ENCODE measurements around the gene MBNL1. TPM values are rescaled to one million over a fixed set of nuclear protein-coding genes. Genes with fewer than 3 reads are reported as not detected.

Gene MBNL1
- total and polyA plus RNA-seq, 2 of the 13 experiments (the other 11 are each of a cell fraction or from before 2014, with no cell fraction given) = 27.1 to 55.4 TPM

DNA sequence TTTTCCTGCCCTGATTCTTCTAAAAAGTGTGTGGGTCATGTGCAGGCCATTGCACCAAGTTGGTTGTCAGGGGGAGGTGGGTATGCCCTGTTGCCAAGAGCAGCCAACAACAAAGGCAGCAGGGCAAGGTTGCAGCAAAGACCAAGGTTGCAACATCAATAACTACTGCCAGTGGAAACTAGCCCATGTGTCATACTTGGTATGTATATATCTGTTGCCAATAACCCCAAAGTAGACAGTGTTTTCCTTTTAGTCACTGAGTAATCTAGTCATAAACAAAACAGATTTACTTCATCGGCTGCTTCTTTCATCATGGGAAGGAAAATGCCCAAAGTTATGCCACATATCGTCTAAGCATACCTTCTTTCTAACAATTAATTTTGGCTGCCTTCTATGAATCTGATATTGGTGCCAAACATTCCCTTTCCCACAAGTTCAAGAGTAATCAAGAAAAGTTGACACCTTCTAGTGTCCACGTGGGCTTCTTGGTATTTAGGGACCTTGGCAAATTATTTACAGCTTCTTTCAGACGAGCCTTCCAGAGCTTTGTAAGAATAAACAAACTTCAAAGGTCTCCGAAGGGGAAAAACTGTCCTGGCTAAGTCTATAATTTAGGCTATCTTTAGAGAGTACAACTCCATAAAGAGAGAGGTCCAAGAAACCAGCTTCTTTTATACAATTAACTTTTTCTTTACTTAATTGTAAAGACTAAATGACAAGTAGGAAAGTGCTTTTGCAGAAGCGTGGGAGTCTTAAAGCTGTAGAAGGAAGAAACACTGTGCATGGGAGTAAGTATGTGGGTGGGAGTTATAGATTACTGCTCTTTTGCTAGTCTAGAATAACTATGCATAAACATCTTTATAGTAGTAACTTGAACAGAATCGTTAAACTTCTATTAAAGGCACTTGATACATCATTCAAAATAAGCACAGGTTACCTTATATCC lies 10.0 kb upstream of the MBNL1 start (continued):
- TF ChIP-seq, protein P1, sequence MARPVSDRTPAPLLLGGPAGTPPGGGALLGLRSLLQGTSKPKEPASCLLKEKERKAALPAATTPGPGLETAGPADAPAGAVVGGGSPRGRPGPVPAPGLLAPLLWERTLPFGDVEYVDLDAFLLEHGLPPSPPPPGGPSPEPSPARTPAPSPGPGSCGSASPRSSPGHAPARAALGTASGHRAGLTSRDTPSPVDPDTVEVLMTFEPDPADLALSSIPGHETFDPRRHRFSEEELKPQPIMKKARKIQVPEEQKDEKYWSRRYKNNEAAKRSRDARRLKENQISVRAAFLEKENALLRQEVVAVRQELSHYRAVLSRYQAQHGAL (CRISPR knock-in tag; IDR thresholded peaks at IDR 0.05; ENCODE audit: not compliant biosample characterization) = no peak
- no peak for TF ChIP-seq ZNF274 (CRISPR knock-in tag; IDR thresholded peaks at IDR 0.05)
- TF ChIP-seq, protein P2, sequence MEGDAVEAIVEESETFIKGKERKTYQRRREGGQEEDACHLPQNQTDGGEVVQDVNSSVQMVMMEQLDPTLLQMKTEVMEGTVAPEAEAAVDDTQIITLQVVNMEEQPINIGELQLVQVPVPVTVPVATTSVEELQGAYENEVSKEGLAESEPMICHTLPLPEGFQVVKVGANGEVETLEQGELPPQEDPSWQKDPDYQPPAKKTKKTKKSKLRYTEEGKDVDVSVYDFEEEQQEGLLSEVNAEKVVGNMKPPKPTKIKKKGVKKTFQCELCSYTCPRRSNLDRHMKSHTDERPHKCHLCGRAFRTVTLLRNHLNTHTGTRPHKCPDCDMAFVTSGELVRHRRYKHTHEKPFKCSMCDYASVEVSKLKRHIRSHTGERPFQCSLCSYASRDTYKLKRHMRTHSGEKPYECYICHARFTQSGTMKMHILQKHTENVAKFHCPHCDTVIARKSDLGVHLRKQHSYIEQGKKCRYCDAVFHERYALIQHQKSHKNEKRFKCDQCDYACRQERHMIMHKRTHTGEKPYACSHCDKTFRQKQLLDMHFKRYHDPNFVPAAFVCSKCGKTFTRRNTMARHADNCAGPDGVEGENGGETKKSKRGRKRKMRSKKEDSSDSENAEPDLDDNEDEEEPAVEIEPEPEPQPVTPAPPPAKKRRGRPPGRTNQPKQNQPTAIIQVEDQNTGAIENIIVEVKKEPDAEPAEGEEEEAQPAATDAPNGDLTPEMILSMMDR (CRISPR knock-in tag; IDR thresholded peaks at IDR 0.05) = no peak
- no peak for TF ChIP-seq PAF1 (CRISPR knock-in tag; IDR thresholded peaks at IDR 0.05)
- TF ChIP-seq, protein P3, sequence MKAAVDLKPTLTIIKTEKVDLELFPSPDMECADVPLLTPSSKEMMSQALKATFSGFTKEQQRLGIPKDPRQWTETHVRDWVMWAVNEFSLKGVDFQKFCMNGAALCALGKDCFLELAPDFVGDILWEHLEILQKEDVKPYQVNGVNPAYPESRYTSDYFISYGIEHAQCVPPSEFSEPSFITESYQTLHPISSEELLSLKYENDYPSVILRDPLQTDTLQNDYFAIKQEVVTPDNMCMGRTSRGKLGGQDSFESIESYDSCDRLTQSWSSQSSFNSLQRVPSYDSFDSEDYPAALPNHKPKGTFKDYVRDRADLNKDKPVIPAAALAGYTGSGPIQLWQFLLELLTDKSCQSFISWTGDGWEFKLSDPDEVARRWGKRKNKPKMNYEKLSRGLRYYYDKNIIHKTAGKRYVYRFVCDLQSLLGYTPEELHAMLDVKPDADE (CRISPR knock-in tag; IDR thresholded peaks at IDR 0.05) = no peak
- no peak for TF ChIP-seq ZNF207 (IDR thresholded peaks at IDR 0.05; ENCODE audit: borderline replicate concordance)
- TF ChIP-seq, protein P4, sequence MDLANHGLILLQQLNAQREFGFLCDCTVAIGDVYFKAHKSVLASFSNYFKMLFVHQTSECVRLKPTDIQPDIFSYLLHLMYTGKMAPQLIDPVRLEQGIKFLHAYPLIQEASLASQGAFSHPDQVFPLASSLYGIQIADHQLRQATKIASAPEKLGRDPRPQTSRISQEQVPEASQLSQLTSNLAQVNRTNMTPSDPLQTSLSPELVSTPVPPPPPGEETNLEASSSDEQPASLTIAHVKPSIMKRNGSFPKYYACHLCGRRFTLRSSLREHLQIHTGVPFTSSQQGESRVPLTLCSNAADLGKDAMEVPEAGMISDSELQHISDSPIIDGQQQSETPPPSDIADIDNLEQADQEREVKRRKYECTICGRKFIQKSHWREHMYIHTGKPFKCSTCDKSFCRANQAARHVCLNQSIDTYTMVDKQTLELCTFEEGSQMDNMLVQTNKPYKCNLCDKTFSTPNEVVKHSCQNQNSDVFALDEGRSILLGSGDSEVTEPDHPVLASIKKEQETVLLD (CRISPR knock-in tag; IDR thresholded peaks at IDR 0.05; ENCODE audit: low read depth) = no peak
- TF ChIP-seq, protein P5, sequence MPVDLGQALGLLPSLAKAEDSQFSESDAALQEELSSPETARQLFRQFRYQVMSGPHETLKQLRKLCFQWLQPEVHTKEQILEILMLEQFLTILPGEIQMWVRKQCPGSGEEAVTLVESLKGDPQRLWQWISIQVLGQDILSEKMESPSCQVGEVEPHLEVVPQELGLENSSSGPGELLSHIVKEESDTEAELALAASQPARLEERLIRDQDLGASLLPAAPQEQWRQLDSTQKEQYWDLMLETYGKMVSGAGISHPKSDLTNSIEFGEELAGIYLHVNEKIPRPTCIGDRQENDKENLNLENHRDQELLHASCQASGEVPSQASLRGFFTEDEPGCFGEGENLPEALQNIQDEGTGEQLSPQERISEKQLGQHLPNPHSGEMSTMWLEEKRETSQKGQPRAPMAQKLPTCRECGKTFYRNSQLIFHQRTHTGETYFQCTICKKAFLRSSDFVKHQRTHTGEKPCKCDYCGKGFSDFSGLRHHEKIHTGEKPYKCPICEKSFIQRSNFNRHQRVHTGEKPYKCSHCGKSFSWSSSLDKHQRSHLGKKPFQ (CRISPR knock-in tag; IDR thresholded peaks at IDR 0.05; ENCODE audit: insufficient replicate concordance) = no peak
- no peak for TF ChIP-seq DMAP1 (CRISPR knock-in tag; IDR thresholded peaks at IDR 0.05)
- TF ChIP-seq, protein P6, sequence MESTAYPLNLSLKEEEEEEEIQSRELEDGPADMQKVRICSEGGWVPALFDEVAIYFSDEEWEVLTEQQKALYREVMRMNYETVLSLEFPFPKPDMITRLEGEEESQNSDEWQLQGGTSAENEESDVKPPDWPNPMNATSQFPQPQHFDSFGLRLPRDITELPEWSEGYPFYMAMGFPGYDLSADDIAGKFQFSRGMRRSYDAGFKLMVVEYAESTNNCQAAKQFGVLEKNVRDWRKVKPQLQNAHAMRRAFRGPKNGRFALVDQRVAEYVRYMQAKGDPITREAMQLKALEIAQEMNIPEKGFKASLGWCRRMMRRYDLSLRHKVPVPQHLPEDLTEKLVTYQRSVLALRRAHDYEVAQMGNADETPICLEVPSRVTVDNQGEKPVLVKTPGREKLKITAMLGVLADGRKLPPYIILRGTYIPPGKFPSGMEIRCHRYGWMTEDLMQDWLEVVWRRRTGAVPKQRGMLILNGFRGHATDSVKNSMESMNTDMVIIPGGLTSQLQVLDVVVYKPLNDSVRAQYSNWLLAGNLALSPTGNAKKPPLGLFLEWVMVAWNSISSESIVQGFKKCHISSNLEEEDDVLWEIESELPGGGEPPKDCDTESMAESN (CRISPR knock-in tag; conservative IDR thresholded peaks at IDR 0.05) = no peak
- TF ChIP-seq RXRB (CRISPR knock-in tag; IDR thresholded peaks at IDR 0.05; ENCODE audit: borderline replicate concordance) = peak; percentile 78
- no peak for TF ChIP-seq NR1H2 (CRISPR knock-in tag; IDR thresholded peaks at IDR 0.05; ENCODE audit: borderline replicate concordance, low read depth)
- TF ChIP-seq ZNF883 (CRISPR knock-in tag; IDR thresholded peaks at IDR 0.05; ENCODE audit: not compliant biosample characterization) = no peak
- peak; percentile 67 for TF ChIP-seq TCF7 (IDR thresholded peaks at IDR 0.05; ENCODE audit: low read depth)
- TF ChIP-seq, protein P7, sequence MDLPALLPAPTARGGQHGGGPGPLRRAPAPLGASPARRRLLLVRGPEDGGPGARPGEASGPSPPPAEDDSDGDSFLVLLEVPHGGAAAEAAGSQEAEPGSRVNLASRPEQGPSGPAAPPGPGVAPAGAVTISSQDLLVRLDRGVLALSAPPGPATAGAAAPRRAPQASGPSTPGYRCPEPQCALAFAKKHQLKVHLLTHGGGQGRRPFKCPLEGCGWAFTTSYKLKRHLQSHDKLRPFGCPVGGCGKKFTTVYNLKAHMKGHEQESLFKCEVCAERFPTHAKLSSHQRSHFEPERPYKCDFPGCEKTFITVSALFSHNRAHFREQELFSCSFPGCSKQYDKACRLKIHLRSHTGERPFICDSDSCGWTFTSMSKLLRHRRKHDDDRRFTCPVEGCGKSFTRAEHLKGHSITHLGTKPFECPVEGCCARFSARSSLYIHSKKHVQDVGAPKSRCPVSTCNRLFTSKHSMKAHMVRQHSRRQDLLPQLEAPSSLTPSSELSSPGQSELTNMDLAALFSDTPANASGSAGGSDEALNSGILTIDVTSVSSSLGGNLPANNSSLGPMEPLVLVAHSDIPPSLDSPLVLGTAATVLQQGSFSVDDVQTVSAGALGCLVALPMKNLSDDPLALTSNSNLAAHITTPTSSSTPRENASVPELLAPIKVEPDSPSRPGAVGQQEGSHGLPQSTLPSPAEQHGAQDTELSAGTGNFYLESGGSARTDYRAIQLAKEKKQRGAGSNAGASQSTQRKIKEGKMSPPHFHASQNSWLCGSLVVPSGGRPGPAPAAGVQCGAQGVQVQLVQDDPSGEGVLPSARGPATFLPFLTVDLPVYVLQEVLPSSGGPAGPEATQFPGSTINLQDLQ (CRISPR knock-in tag; IDR thresholded peaks at IDR 0.05) = no peak
- no peak for TF ChIP-seq ATRX (CRISPR knock-in tag; IDR thresholded peaks at IDR 0.05; ENCODE audit: borderline replicate concordance)
